ENCODE data around the gene PRKCA.

GRCh38 chr17:66760324-66760723 lies 457.9 kb downstream of the PRKCA start:
- TF ChIP-seq CTCF (IDR thresholded peaks at IDR 0.05): no peak
- TF ChIP-seq POLR2A (IDR thresholded peaks at IDR 0.05; ENCODE audit: low read depth): no peak
- no peak for TF ChIP-seq EP300 (IDR thresholded peaks at IDR 0.05)
- TF ChIP-seq POLR2AphosphoS5 (IDR thresholded peaks at IDR 0.05): no peak
